ENCODE measurements around the gene CAPZB. TPM values are rescaled to one million over a fixed set of nuclear protein-coding genes. Genes with fewer than 3 reads are reported as not detected.

Gene CAPZB
- polyA plus RNA-seq, 2 of the 4 experiments (the other 2 are of a cell fraction) = 133 to 296 TPM

- FAIRE-seq (no peak), ATAC-seq (no peak), DNase-seq (ENCODE audit: low read depth in 1 of 2, low spot score in 1 of 2) (no peak)
- ChIA-PET POLR2A (no interaction called here), CTCF (no interaction called here)
- 94% methylated on average over 23 of the region's 23 CpGs for WGBS (ENCODE audit: missing lambda C conversion rate)
- no peak overlapping the region for H3K4me3 ChIP-seq
- no peak for TF ChIP-seq CHD4 (IDR thresholded peaks at IDR 0.05; ENCODE audit: borderline replicate concordance)
- H3K9me3 ChIP-seq = no peaks in the 10 kb centered on the region
- no peak overlapping the region for H3K27ac ChIP-seq
- no peaks in the 10 kb centered on the region for H3K4me1 ChIP-seq
- no peak overlapping the region for H3K4me2 ChIP-seq
Measured at GRCh38 chr1:19323987-19324664, 161.2 kb downstream of the CAPZB start.

DNA sequence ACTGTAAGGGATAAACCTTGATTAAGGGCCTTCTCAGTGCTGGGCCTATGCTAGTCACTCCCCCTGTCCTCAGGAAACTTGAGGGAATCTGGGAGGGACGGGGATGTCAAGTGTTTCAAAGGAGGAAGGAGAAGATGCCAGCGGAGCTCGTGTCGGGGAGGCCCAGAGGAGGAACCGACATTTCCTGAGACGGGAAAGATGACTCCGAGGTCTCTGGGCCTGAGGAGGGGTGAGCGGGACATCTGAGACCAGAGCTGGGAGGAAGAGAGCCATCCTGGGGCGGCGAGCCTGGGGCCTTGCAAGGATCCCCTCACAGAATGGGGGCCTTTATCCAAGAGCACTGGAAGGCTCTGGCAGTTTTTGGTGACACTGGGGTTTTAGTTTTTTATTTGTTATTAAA is 162.9 kb downstream of the CAPZB start:
- no peak for ATAC-seq
- H3K4me1 ChIP-seq = no peaks in the 10 kb centered on the region
- no peak overlapping the region for H3K4me3 ChIP-seq
- FAIRE-seq = no peak
- no peak for DNase-seq (ENCODE audit: low read depth in 1 of 2, low spot score in 1 of 2)
- no peak overlapping the region for H3K27ac ChIP-seq
- ChIA-PET CTCF (no interaction called here), POLR2A (no interaction called here)
- H3K9me3 ChIP-seq = no peaks in the 10 kb centered on the region
- no peak for TF ChIP-seq CBX2 (IDR thresholded peaks at IDR 0.05; ENCODE audit: borderline replicate concordance, low read depth)
- TF ChIP-seq HDAC2 (IDR thresholded peaks at IDR 0.05) = no peak
- TF ChIP-seq FOSL2 (IDR thresholded peaks at IDR 0.05) = no peak
- TF ChIP-seq FOSL2 (CRISPR knock-in tag; IDR thresholded peaks at IDR 0.05) = no peak
- no peak for TF ChIP-seq HEYL (CRISPR knock-in tag; IDR thresholded peaks at IDR 0.05)
- TF ChIP-seq E2F6 (IDR thresholded peaks at IDR 0.05; ENCODE audit: borderline replicate concordance, low read depth) = no peak
- TF ChIP-seq MAFK (IDR thresholded peaks at IDR 0.05; ENCODE audit: partially characterized antibody) = no peak
- no peak for TF ChIP-seq EHMT2 (IDR thresholded peaks at IDR 0.05; ENCODE audit: low read depth)
- no peak for TF ChIP-seq CHD2 (IDR thresholded peaks at IDR 0.05; ENCODE audit: low read length, partially characterized antibody)
- TF ChIP-seq, protein P1, sequence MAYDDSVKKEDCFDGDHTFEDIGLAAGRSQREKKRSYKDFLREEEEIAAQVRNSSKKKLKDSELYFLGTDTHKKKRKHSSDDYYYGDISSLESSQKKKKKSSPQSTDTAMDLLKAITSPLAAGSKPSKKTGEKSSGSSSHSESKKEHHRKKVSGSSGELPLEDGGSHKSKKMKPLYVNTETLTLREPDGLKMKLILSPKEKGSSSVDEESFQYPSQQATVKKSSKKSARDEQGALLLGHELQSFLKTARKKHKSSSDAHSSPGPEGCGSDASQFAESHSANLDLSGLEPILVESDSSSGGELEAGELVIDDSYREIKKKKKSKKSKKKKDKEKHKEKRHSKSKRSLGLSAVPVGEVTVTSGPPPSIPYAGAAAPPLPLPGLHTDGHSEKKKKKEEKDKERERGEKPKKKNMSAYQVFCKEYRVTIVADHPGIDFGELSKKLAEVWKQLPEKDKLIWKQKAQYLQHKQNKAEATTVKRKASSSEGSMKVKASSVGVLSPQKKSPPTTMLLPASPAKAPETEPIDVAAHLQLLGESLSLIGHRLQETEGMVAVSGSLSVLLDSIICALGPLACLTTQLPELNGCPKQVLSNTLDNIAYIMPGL (CRISPR knock-in tag; IDR thresholded peaks at IDR 0.05; ENCODE audit: borderline replicate concordance) = no peak
- TF ChIP-seq ZC3H11A (IDR thresholded peaks at IDR 0.05) = no peak
- TF ChIP-seq TP53 (CRISPR knock-in tag; IDR thresholded peaks at IDR 0.05) = no peak
- TF ChIP-seq JUN (IDR thresholded peaks at IDR 0.05) = no peak
- no peak for TF ChIP-seq MAZ (IDR thresholded peaks at IDR 0.05; ENCODE audit: borderline replicate concordance, low read depth, low read length)
- no peak for TF ChIP-seq FOXS1 (CRISPR knock-in tag; IDR thresholded peaks at IDR 0.05)
- no peak for TF ChIP-seq KDM5A (IDR thresholded peaks at IDR 0.05)
- TF ChIP-seq, protein P2, sequence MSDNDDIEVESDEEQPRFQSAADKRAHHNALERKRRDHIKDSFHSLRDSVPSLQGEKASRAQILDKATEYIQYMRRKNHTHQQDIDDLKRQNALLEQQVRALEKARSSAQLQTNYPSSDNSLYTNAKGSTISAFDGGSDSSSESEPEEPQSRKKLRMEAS (IDR thresholded peaks at IDR 0.05) = no peak
- no peak for TF ChIP-seq BCL3 (IDR thresholded peaks at IDR 0.05)
- no peak overlapping the region for H3K4me2 ChIP-seq
- WGBS (ENCODE audit: missing lambda C conversion rate) = 92% methylated on average over 10 of the region's 10 CpGs

DNA sequence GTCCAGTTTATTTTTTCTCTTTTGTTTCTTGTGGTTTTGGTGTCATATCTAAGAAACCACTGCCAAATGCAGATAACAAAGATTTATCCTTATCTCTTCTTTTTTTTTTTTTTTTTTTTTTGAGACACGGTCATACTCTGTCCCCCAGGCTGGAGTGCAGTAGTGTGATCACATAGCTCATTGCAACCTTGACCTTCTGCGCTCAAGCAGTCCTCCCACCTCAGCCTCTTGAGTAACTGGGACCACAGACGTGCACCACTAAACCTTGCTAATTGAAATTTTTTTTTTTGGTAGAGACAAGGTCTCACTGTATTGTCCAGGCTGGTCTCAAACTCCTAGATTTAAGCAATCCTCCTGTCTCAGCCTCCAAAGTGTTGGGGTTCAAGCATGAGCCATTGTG is 164.3 kb downstream of the CAPZB start:
- H3K9me3 ChIP-seq = no peaks in the 10 kb centered on the region
- FAIRE-seq (no peak), DNase-seq (ENCODE audit: low read depth in 1 of 2, low spot score in 1 of 2) (no peak), ATAC-seq (no peak)
- ChIA-PET CTCF (interaction anchor here (0.6 kb wide), 1 partner anchor 21 kb away, joined by 3 read pairs; no protein-coding TSS in a partner anchor), POLR2A (no interaction called here)
- H3K27ac ChIP-seq = no peak overlapping the region
- H3K4me2 ChIP-seq = no peak overlapping the region
- no peaks in the 10 kb centered on the region for H3K4me1 ChIP-seq
- H3K4me3 ChIP-seq = no peak overlapping the region
- WGBS (ENCODE audit: missing lambda C conversion rate) = 88% methylated on average over 3 of the region's 3 CpGs
- TF ChIP-seq, protein P2 (IDR thresholded peaks at IDR 0.05) = no peak
- no peak for TF ChIP-seq CBX8 (IDR thresholded peaks at IDR 0.05)
- TF ChIP-seq, protein P3, sequence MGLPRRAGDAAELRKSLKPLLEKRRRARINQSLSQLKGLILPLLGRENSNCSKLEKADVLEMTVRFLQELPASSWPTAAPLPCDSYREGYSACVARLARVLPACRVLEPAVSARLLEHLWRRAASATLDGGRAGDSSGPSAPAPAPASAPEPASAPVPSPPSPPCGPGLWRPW (IDR thresholded peaks at IDR 0.05) = no peak
- TF ChIP-seq FOSL2 (IDR thresholded peaks at IDR 0.05) = no peak
- no peak for TF ChIP-seq FOSL2 (CRISPR knock-in tag; IDR thresholded peaks at IDR 0.05)
- TF ChIP-seq E2F6 (IDR thresholded peaks at IDR 0.05; ENCODE audit: borderline replicate concordance, low read depth) = no peak
- no peak for TF ChIP-seq HOXB13 (CRISPR knock-in tag; IDR thresholded peaks at IDR 0.05; ENCODE audit: low read depth)
- TF ChIP-seq ZSCAN20 (CRISPR knock-in tag; IDR thresholded peaks at IDR 0.05) = no peak
- TF ChIP-seq BCL3 (IDR thresholded peaks at IDR 0.05) = no peak
- no peak for TF ChIP-seq RAD21 (conservative IDR thresholded peaks at IDR 0.05 in 1 of 2, IDR thresholded peaks at IDR 0.05 in 1 of 2)
- no peak for TF ChIP-seq GATA3 (IDR thresholded peaks at IDR 0.05; ENCODE audit: borderline replicate concordance)
- no peak for TF ChIP-seq ZNF302 (CRISPR knock-in tag; IDR thresholded peaks at IDR 0.05)
- no peak for TF ChIP-seq NR3C1 (IDR thresholded peaks at IDR 0.05)

Data from A549 (cell line).